BJ (cell line): ENCODE results near the gene EDIL3. TPM values are rescaled to one million over a fixed set of nuclear protein-coding genes. Genes with fewer than 3 reads are reported as not detected.
"Not testable (repeated sequence)": the region's sequence is repeated elsewhere in the genome, so short reads cannot be mapped to it uniquely, and the experiment has no call there.

Experiments used
- CTCF ChIA-PET: fragments of 350-600 bp; formaldehyde crosslinking; extraction: SDS; loops from one replicate; lab custom pipeline; 2021; ENCODE audit warnings: antibody characterized with exemption, inconsistent platforms; lab: Yijun Ruan, JAX
- POLR2A ChIA-PET: fragments of 300-600 bp; sonication (Branson Sonifier 250); formaldehyde crosslinking; extraction: SDS; loops from one replicate; lab custom pipeline; 2021; ENCODE audit warnings: antibody characterized with exemption; lab: Charles Lee
- DNase-seq: peaks from one replicate; pipeline ENCODE4 v3.0.0-alpha.2; 2011; ENCODE audit warnings: low read depth
- H3K27me3 ChIP-seq: 2 replicates; pipeline ENCODE4 v1.6.0; 2011; ENCODE audit warnings: low read length; ENCODE audit not compliant: control insufficient read depth, insufficient read depth
- H3K36me3 ChIP-seq: 2 replicates; pipeline ENCODE4 v1.5.1; 2011; ENCODE audit warnings: low read length; ENCODE audit not compliant: control insufficient read depth, insufficient read depth
- H3K4me3 ChIP-seq: 2 replicates; pipeline ENCODE4 v1.5.1; 2011; ENCODE audit warnings: low read depth, mild to moderate bottlenecking, control low read depth, low read length
- polyA plus RNA-seq: library from polyadenylated mRNA; depleted of rRNA; stranded (reverse); fragments of >200 nt; gene quantifications from 2 replicates; pipeline ENCODE4 v1.2.3, GENCODE V29; 2011
- TF ChIP-seq, protein P1 (sequence below): IDR thresholded peaks from 2 replicates; pipeline ENCODE4 v1.5.1; 2011; ENCODE audit warnings: low read depth, mild to moderate bottlenecking, control low read depth, inconsistent platforms, low read length, moderate library complexity; ENCODE audit not compliant: insufficient read depth

Gene EDIL3
- polyA plus RNA-seq, 1 experiment = 8.4 TPM

DNA sequence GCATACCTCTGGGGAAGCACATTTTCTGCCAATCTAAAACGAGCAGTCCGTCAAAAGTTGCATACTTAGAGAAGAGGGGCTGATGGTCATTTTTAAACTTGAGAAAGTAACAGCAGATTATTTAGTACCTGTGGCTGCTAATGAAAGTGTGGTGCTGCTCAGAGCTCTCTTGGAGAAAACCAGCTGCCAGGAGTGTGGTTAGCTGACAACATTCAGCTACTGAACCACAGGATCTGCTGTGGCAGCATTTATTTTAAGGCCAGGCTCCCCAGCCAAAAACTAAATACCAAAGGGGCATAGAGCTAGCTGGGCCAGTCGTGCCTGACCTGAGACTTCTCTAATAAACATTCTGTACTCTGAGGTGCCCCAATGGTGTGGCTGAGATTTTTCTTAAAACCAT is 203.6 kb downstream of the EDIL3 start:
- DNase-seq = no peak
- CTCF ChIA-PET = interaction anchor here (1.3 kb wide), 1 partner anchor 255 kb away, joined by 5 read pairs; no protein-coding TSS in a partner anchor
- Histone ChIP-seq H3K4me3 (no peak overlapping the region), H3K36me3 (no peaks in the 10 kb centered on the region), H3K27me3 (no peaks in the 10 kb centered on the region)
- TF ChIP-seq, protein P1, sequence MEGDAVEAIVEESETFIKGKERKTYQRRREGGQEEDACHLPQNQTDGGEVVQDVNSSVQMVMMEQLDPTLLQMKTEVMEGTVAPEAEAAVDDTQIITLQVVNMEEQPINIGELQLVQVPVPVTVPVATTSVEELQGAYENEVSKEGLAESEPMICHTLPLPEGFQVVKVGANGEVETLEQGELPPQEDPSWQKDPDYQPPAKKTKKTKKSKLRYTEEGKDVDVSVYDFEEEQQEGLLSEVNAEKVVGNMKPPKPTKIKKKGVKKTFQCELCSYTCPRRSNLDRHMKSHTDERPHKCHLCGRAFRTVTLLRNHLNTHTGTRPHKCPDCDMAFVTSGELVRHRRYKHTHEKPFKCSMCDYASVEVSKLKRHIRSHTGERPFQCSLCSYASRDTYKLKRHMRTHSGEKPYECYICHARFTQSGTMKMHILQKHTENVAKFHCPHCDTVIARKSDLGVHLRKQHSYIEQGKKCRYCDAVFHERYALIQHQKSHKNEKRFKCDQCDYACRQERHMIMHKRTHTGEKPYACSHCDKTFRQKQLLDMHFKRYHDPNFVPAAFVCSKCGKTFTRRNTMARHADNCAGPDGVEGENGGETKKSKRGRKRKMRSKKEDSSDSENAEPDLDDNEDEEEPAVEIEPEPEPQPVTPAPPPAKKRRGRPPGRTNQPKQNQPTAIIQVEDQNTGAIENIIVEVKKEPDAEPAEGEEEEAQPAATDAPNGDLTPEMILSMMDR = no peak
- POLR2A ChIA-PET = no interaction called here

DNA sequence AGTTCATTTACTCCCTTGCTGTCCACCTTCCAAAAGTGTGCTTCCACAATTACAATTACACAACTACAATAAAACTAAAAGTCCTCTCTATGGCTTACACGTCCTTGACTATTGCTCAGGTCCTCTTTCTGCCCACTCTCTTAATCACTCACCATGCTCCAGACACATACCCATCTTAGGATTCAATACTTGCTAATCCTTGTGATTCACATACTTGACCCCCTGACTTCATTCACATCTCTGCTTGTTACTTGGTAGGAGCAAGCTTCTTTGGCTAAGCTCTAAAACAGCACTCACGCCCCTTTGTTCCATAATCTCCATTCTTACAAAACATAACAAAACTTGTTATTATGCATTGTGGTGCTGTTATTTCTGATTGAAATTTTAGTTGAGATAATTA is 215.8 kb downstream of the EDIL3 start:
- no peak overlapping the region for H3K4me3 ChIP-seq
- H3K36me3 ChIP-seq = no peaks in the 10 kb centered on the region
- DNase-seq = no peak
- no peaks in the 10 kb centered on the region for H3K27me3 ChIP-seq
- TF ChIP-seq, protein P1 = no peak
- ChIA-PET POLR2A (no interaction called here), CTCF (no interaction called here)

DNA sequence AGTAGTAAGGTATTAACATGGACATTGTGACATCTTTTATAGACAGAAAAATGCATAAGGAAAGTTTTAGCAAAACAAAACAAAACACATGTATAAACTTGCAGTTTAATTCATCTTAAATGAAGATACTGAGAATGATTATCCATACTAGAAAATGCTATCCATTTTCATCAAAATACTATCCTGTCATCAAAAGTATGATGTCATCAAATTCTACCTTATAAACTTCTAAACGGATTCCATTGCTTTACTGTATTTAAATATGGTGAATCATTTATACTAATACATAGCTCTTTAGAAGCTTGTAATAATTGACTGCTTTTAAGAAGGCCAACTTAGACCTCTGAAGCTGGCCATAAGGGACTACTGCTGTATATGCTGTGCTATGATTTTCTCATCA is 221.0 kb downstream of the EDIL3 start:
- POLR2A ChIA-PET = no interaction called here

GRCh38 chr5:84162695-84163094 is 222.0 kb downstream of the EDIL3 start:
- CTCF ChIA-PET = no interaction called here
- TF ChIP-seq, protein P1 = no peak

More for the DNA sequence above, 221.0 kb downstream of the EDIL3 start:
- Histone ChIP-seq H3K4me3 (no peak overlapping the region), H3K36me3 (no peaks in the 10 kb centered on the region), H3K27me3 (no peaks in the 10 kb centered on the region)
- DNase-seq = no peak
- TF ChIP-seq, protein P1 = no peak
- CTCF ChIA-PET = no interaction called here

GRCh38 chr5:84160650-84161049 is 224.0 kb downstream of the EDIL3 start:
- H3K27me3 ChIP-seq, POLR2A ChIA-PET, H3K4me3 ChIP-seq, CTCF ChIA-PET, DNase-seq, H3K36me3 ChIP-seq: not testable (repeated sequence)

More at GRCh38 chr5:84162695-84163094, 222.0 kb downstream of the EDIL3 start:
- H3K36me3 ChIP-seq = no peaks in the 10 kb centered on the region
- H3K27me3 ChIP-seq = no peaks in the 10 kb centered on the region
- H3K4me3 ChIP-seq = no peak overlapping the region
- POLR2A ChIA-PET = no interaction called here
- no peak for DNase-seq

- ChIA-PET POLR2A (no interaction called here), CTCF (no interaction called here)
- TF ChIP-seq, protein P1 = no peak
- no peak overlapping the region for H3K4me3 ChIP-seq
- H3K27me3 ChIP-seq = no peaks in the 10 kb centered on the region
- no peaks in the 10 kb centered on the region for H3K36me3 ChIP-seq
- no peak for DNase-seq
These were observed 235.6 kb downstream of the EDIL3 start for GRCh38 chr5:84149094-84149493.
